Stimulated activated CD4-positive, alpha-beta T cell treated with anti-CD3 and anti-CD28 coated beads, Interleukin-4, amount 100 ng/mL, for 4 hours (primary cell): ENCODE results near the gene CDH4.

Experiments
- DNase-seq, 2 experiments: peaks; one replicate each; pipeline ENCODE4 v3.0.0-alpha.2; 2020

CDH4 gene

DNA sequence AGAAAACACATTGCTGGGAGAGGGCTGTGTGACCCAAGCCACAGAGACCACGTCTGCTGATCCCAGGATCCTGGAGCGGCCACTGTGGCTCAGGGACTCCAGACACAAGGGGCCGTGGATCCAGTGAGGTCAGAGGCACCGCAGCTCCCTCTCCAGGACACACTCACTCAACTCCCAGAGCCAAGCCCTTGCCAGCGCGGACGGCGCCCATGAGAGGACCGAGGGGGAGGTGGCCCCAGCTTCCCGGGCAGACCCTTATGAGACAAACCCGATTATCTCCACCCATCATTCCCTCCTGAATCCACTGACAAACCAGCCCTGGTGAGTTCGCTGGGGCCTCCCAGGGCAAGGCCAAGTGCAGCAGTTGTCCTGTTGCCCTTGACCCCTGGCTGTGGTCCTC is 612.4 kb downstream of the CDH4 start:
- no peak for DNase-seq

- DNase-seq = no peak
Measured at GRCh38 chr20:61865353-61865752, 613.3 kb downstream of the CDH4 start.

DNA sequence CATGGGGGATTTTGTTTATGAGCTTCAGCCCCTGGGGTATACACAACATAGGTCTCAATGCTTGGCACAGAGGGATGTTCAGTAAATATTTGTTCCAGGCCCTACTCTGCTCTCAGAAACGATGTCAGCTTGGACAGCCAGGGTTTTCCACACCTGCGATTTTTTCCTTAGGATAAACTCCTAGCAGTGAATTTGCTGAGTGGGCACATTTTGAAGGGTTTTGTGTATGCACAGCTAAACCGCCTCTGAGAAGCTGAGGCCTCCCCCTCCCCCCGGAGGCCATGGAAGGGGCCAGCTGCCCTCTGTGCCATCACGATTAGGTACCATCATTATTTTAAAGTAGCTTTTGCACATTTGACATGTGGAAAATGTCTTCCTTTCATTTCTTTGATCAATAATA is 614.1 kb downstream of the CDH4 start:
- no peak for DNase-seq

GRCh38 chr20:61868006-61868405 is 615.9 kb downstream of the CDH4 start:
- DNase-seq = no peak

- DNase-seq = no peak
Measured at GRCh38 chr20:61868466-61869090, 616.5 kb downstream of the CDH4 start.

DNA sequence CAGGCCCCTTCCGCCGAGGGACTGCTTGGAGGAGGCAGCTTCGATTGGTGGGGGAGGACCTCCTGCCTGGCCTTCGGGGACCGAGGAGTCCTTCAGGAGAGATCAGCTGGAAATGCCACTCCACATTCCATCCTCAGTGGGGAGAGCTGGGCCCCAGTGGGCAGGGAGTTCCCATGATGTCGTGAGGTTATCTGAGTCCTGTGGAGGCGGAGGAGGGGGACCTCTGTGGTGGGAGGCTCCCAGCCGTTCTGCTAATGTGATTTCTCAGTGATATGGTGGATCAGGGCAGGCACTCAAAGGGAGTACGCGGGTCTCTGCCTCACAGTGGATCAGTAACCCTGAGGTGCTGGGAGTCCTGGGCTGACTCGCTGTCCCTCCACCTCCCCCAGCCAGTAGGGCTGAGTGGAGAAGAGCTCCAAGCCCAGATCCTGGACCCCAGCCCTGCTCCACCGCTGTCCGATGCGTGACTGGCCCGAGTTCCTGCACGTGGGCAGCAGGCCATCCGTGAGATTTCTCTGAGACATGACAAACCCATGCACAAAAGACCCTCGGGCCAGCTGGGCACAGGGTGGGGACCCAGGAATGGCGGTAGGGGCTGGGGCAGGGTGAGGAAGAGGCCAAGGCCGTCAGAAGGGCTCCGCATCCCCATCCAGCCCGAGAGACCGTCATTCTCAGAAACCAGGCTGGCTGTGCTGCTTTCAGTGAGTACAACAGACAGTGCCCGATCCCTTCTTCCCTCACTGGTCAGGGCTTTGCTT is 617.9 kb downstream of the CDH4 start:
- DNase-seq = no peak

DNA sequence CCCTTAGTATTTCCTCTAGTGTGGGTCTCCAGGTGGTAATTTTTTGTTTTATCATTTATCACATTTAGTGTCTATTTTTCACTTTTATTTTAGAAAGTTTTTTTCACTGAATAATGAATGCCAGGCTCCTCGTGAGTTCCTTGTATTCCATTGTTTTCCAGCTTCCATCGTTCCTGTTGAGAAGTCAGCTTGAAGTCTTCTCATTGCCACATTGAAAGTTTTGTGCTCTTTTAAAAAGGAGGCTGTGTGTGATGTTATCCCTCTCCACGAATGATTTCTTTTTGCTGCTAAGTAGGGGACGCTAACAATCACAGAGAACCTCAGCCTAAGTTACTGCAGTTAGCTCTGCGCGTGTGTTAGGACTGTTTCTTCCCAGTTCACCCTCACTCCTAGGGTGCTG is 619.1 kb downstream of the CDH4 start:
- no peak for DNase-seq

DNA sequence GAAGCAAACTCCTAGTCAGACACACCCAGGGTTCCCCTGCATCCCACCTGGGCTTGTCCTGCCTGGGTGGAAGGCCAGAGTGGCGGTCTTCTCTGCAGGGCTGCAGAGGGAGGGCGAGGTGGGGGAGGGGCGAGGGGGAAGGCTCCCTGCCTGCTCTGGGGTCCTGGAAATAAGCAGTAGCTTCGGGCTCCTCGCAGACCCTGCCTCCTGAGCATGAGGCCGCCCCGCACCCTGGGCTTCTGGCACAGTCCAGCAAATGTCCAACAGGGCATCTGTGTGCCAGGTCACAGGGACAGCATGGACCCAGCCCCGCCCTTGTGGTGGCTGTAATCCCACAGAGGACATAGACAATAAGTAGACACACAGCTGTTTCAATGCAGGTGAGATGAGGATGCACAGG is 619.9 kb downstream of the CDH4 start:
- no peak for DNase-seq

GRCh38 chr20:61872371-61872900 is 620.4 kb downstream of the CDH4 start:
- no peak for DNase-seq

GRCh38 chr20:61873651-61874420 is 621.8 kb downstream of the CDH4 start:
- no peak for DNase-seq

DNA sequence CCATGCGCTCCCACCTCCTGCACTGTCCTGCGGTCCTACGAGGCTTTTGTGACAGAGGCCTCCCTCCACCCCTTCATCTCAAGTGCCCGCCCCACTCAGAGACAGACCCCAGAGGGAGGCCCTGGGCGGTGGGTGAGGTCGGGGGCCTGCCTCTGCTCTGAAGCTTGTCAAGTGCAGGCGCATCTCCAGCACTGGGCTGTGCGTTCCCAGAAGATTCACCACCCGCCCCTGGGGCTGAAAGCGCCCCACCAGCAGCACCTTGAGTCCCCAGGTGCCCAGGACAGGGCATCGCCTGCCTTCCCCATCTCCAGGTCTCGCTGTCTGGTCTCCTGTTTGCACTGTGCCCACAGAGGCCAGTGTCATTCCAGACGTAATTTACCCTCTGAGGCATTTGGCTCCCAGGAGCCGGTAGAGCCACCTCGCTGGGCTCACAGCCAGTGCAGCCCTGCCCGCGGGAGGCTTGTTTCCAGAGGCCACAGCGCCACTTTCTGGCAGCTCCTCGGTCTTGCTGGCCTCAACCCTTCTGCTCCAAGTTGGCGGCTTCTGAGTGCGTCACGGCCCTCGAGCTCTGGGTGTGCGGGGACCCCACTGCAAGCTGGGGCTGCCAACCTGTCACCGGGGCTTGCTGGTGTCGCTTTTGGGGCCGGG is 622.5 kb downstream of the CDH4 start:
- no peak for DNase-seq

DNA sequence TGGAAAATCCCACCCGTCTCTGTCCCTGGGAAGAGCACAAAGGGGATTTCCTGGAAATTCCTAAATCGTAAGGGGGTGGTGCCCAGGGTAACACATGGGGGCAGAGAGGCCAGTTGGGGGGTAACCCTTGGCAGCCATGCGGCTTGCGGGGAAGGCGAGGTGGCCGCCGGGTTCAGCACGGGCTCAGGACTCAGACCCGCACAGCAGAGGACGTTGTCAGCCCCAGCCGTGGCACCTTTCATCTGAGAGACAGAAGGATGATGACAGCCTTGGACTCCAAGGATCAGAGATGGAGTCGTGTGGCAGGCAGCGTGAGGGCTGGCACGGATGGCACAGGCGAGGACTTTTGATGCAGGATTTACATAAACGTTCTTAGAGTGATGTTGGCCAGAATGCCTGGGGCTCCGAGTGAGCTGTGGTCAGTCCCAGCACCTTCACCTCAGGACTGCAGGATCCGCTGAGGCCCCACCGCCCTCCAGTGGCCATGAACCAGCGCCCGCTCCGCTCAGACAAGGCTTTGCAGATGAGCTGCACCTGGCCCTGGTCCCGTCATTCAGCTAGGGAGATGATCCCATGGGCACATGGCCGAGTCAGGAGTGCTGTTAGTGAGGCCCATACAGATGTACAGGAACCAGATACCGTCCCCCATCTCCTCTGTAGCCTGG is 623.3 kb downstream of the CDH4 start:
- no peak for DNase-seq

DNA sequence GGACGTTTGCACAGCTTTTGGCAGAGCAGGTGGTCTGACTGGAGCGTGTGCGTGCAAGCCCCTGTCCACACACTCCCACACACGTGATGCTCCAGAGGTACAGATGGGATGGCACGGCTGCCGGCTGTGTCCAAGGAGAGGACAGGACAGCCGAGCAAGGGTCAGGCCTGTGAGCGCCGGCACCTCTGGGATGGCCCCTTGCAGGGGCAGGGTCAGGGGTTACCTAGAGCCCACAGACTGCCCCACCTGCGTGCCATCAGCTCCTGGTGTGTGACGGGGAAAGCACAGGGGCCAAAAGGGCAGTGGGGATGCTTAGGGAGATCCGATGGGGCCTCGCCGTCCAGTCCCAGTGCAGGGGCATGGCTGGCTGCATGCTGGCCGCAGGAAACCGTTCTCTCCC is 623.9 kb downstream of the CDH4 start:
- DNase-seq = no peak

- no peak for DNase-seq
Measured at GRCh38 chr20:61876952-61877728, 625.1 kb downstream of the CDH4 start.

DNA sequence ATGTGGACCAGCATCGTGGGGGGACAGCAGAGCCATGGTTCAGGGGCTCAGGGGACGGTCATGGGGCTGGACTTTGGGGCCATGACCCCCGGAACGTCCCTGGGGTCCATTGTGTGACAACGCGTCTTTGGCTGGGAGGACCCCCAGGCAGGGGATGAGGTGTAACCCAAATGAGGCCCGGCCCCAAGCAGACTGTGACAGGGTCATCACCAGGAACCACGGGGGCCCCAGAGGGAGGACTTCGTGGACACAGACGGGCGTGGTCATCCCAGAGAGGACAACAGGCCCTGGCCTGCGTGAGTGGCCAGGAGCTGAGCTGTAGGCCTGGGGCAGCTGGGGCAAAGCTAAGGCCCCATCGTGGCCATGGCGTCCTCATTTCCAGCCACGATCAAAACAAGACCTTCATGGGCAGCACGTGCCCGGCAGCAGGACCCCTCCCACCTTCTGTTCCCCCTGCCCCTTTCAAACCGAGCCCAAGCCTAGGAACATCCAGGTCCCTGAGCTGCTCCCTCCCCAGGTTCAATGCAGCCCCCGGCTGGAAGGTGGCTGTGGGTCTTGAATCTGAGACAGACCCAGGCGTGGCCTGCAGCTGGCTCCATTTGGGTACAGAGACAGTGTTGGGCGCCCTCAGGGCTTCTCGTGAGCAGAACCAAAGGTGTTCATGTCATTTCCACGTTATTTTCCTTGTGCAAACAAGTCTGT is 625.9 kb downstream of the CDH4 start:
- DNase-seq = no peak

DNA sequence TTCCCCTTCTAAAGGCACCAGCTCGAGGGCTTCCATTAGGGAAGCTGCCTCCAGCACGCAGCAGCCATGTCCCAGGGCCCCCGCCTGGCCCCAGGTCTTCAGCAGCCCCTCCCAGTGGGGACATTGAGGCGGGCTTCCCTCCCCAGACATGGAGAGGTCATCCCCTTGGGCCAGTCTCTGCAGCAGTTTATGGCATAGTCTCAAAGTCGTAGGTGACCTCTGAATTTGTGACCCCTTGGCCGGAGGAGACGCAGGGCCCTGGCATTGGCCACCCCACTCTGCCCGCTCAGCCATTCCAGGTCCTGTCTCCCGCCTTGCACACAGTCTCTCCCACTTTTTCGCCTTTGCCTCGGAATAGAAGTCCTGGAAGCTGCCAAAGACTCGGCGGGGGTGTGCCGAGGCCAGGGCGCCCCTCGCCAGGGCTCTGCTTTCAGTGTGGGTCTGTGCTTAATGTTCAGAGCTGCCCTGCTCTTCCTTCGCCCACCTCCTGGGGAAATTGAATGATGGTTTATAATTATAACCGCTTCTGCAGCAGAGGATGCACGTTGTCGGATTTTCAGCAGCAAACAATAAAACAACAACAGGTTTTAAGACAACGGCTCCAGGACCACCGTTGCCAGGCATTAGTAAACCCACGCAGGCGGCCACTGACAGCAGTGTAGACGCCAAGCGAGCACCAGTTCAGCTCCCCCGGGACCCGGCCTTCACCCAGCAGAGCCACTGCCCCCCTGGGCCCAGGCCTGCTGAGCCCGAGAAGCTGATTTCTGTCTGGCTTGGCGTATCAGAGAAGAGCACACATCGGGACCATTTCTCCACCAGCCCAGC is 626.6 kb downstream of the CDH4 start:
- DNase-seq = no peak

GRCh38 chr20:61879303-61879620 is 627.2 kb downstream of the CDH4 start:
- DNase-seq = no peak

DNA sequence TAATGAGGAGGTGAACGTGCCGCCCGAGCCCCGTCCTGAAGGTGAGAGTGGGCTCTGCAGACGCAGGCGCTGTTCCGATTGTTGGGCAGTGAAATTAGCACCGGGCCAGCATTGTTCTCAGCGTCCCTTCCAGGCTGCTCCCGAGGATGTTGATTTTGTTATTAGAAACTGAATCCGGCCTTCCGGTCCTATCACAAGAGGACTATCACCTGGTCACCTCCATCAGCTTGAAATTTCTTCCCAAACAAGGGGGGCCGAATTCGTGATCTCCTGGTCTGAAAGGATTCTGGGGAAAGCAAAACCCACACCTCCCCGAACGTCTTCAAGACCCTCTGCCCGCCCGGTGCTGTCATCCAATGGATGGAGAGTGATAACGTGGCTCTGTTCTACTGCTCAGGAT is 627.6 kb downstream of the CDH4 start:
- DNase-seq = no peak

DNA sequence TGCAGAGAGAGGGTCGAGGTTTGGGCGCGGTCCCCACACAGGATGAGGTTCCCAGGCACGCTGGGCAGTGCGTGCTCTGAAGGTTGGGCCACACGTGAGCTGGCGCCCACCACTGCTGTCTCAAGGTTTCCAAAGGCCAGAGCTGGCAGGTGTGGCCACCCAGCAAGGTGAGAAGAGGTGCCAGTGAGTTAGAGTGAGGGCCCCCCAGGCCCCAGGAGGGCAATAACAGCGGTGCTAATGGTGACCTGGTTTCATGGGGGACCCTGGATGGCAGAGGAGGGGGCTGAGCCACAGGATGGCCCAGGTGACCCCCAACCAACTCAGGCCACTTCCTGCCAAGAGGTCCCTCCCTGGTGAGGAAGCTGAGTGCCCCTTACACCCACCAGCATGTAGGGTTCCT is 628.6 kb downstream of the CDH4 start:
- DNase-seq = no peak

- DNase-seq = no peak
Measured at GRCh38 chr20:61881416-61881815, 629.4 kb downstream of the CDH4 start.
